Measurements from ENCODE around the gene CCDC74B.
"Not testable (repeated sequence)": the region's sequence is repeated elsewhere in the genome, so short reads cannot be mapped to it uniquely, and the experiment has no call there.

The CCDC74B gene

GRCh38 chr2:130165293-130166016, 20.5 kb upstream of the CCDC74B start:
- DNase-seq, result no peak

- no peak for DNase-seq
These were observed 18.1 kb upstream of the CCDC74B start for GRCh38 chr2:130162968-130163367.

- DNase-seq, result not testable (repeated sequence)
These were observed 17.6 kb upstream of the CCDC74B start for GRCh38 chr2:130162486-130162885.

GRCh38 chr2:130160838-130161705, 16.2 kb upstream of the CCDC74B start:
- not testable (repeated sequence) for DNase-seq

- no peak for DNase-seq
These were observed 15.2 kb upstream of the CCDC74B start for GRCh38 chr2:130160131-130160530.

GRCh38 chr2:130159376-130159775, 14.5 kb upstream of the CCDC74B start:
- DNase-seq, result not testable (repeated sequence)

GRCh38 chr2:130158631-130159030, 13.7 kb upstream of the CCDC74B start:
- DNase-seq, result no peak

- DNase-seq, result peak; percentile 71
These were observed 13.1 kb upstream of the CCDC74B start for GRCh38 chr2:130157825-130158514.

GRCh38 chr2:130157354-130157753, 12.4 kb upstream of the CCDC74B start:
- not testable (repeated sequence) for DNase-seq

GRCh38 chr2:130156624-130157004, 11.7 kb upstream of the CCDC74B start:
- no peak for DNase-seq

- DNase-seq, result not testable (repeated sequence)
These were observed 11.2 kb upstream of the CCDC74B start for GRCh38 chr2:130155956-130156623.

- DNase-seq, result no peak
These were observed 10.2 kb upstream of the CCDC74B start for GRCh38 chr2:130154773-130155765.

GRCh38 chr2:130154423-130154770, 9.5 kb upstream of the CCDC74B start:
- not testable (repeated sequence) for DNase-seq

- DNase-seq, result not testable (repeated sequence)
These were observed 9.0 kb upstream of the CCDC74B start for GRCh38 chr2:130153721-130154422.

GRCh38 chr2:130152816-130153595, 8.1 kb upstream of the CCDC74B start:
- no peak for DNase-seq

- DNase-seq, result not testable (repeated sequence)
These were observed 7.4 kb upstream of the CCDC74B start for GRCh38 chr2:130152136-130152815.

GRCh38 chr2:130151145-130151512, 6.2 kb upstream of the CCDC74B start:
- not testable (repeated sequence) for DNase-seq

- DNase-seq, result no peak
These were observed 5.6 kb upstream of the CCDC74B start for GRCh38 chr2:130150181-130151144.
